ENCODE data around the gene METTL23. TPM values are rescaled to one million over a fixed set of nuclear protein-coding genes. Genes with fewer than 3 reads are reported as not detected.

METTL23 gene
- total RNA-seq, 1 experiment from 2014 or later = 58.7 TPM

- Histone ChIP-seq H2AFZ (ENCODE audit: low read length) (no peak overlapping the region), H3K4me1 (ENCODE audit: insufficient read depth, low read length) (peaks cover 4% of the 10 kb centered on the region), H3K27me3 (ENCODE audit: low read length) (no peaks in the 10 kb centered on the region), H3K9me3 (ENCODE audit: low read length) (no peaks in the 10 kb centered on the region), H3F3A (ENCODE audit: low read length, unreplicated experiment) (no peaks in the 10 kb centered on the region), H3K36me3 (ENCODE audit: low read depth, low read length) (peaks cover 59% of the 10 kb centered on the region), H3K9ac (ENCODE audit: low read length) (no peak overlapping the region), H4K20me1 (ENCODE audit: low read length) (no peaks in the 10 kb centered on the region), H3K27ac (ENCODE audit: low read length) (no peak overlapping the region), H3K4me3 (ENCODE audit: low read length) (no peak overlapping the region), H3K9me2 (replicated peaks; ENCODE audit: low read length) (no peaks in the 10 kb centered on the region), H3K4me2 (ENCODE audit: low read length) (no peak overlapping the region), H3K79me2 (ENCODE audit: low read length) (no peaks in the 10 kb centered on the region; the same call in 1 of the 2 replicates)
- ATAC-seq (peak; percentile 35), DNase-seq (no peak)
- intact Hi-C loops (cut with micrococcal nuclease) = loop anchor here (10.0 kb wide), 2 partner anchors 71 to 151 kb away; partner anchors contain the start of gene ST6GALNAC1
- no TSS peak for BruUV-seq (replicated peaks)
- no peak for TF ChIP-seq EZH2phosphoT487 (IDR thresholded peaks at IDR 0.05; ENCODE audit: borderline replicate concordance, low read length)
- no peak for TF ChIP-seq CTCF (conservative IDR thresholded peaks at IDR 0.05; ENCODE audit: low read depth, low read length)
- no peak for TF ChIP-seq EZH2 (IDR thresholded peaks at IDR 0.05; ENCODE audit: low read length, unreplicated experiment)
- POLR2A ChIA-PET (ENCODE audit: unreplicated experiment) = no interaction called here
- CTCF ChIA-PET = no interaction called here
These were observed 10.3 kb upstream of the METTL23 start for GRCh38 chr17:76716146-76716838.

- Histone ChIP-seq H2AFZ (ENCODE audit: low read length) (no peak overlapping the region), H3K36me3 (ENCODE audit: low read depth, low read length) (peaks cover 65% of the 10 kb centered on the region), H3K4me3 (ENCODE audit: low read length) (no peak overlapping the region), H3K9me2 (replicated peaks; ENCODE audit: low read length) (no peaks in the 10 kb centered on the region), H3F3A (ENCODE audit: low read length, unreplicated experiment) (no peaks in the 10 kb centered on the region), H4K20me1 (ENCODE audit: low read length) (no peaks in the 10 kb centered on the region), H3K9ac (ENCODE audit: low read length) (no peak overlapping the region), H3K27ac (ENCODE audit: low read length) (no peak overlapping the region), H3K4me2 (ENCODE audit: low read length) (no peak overlapping the region), H3K79me2 (ENCODE audit: low read length) (peaks cover 5% of the 10 kb centered on the region; the same call in 1 of the 2 replicates), H3K27me3 (ENCODE audit: low read length) (no peaks in the 10 kb centered on the region), H3K4me1 (ENCODE audit: insufficient read depth, low read length) (no peaks in the 10 kb centered on the region), H3K9me3 (ENCODE audit: low read length) (no peaks in the 10 kb centered on the region)
- ChIA-PET POLR2A (ENCODE audit: unreplicated experiment) (no interaction called here), CTCF (interaction anchor here (1.7 kb wide), 1 partner anchor 28 kb away, joined by 5 read pairs; no protein-coding TSS in a partner anchor)
- TF ChIP-seq EZH2phosphoT487 (IDR thresholded peaks at IDR 0.05; ENCODE audit: borderline replicate concordance, low read length) (no peak), CTCF (conservative IDR thresholded peaks at IDR 0.05; ENCODE audit: low read depth, low read length) (no peak), EZH2 (IDR thresholded peaks at IDR 0.05; ENCODE audit: low read length, unreplicated experiment) (no peak)
- no TSS peak for BruUV-seq (replicated peaks)
- DNase-seq (no peak), ATAC-seq (no peak)
- intact Hi-C loops (cut with micrococcal nuclease) = loop anchor here (10.0 kb wide), 2 partner anchors 72 to 152 kb away; partner anchors contain the start of gene ST6GALNAC1
These were observed 9.8 kb upstream of the METTL23 start for GRCh38 chr17:76716839-76717215.

- intact Hi-C loops (cut with micrococcal nuclease) = loop anchor here (10.0 kb wide), 2 partner anchors 74 to 154 kb away; partner anchors contain the start of gene ST6GALNAC1
These were observed 8.1 kb upstream of the METTL23 start for GRCh38 chr17:76718516-76718915.

More at GRCh38 chr17:76718516-76718915, 8.1 kb upstream of the METTL23 start:
- H3K27me3 ChIP-seq (ENCODE audit: low read length) = no peaks in the 10 kb centered on the region
- H2AFZ ChIP-seq (ENCODE audit: low read length) = no peak overlapping the region
- peaks cover 74% of the 10 kb centered on the region for H3K36me3 ChIP-seq (ENCODE audit: low read depth, low read length)
- no peak overlapping the region for H3K9ac ChIP-seq (ENCODE audit: low read length)
- no peaks in the 10 kb centered on the region for H4K20me1 ChIP-seq (ENCODE audit: low read length)
- ATAC-seq = no peak
- POLR2A ChIA-PET (ENCODE audit: unreplicated experiment) = no interaction called here
- CTCF ChIA-PET = interaction anchor here (0.6 to 1.7 kb wide), 2 partner anchors 30 to 215 kb away, joined by 4 to 5 read pairs; no protein-coding TSS in a partner anchor
- no peaks in the 10 kb centered on the region for H3K4me1 ChIP-seq (ENCODE audit: insufficient read depth, low read length)
- peaks cover 20% of the 10 kb centered on the region for H3K79me2 ChIP-seq (ENCODE audit: low read length)
- TF ChIP-seq EZH2phosphoT487 (IDR thresholded peaks at IDR 0.05; ENCODE audit: borderline replicate concordance, low read length) (no peak), CTCF (conservative IDR thresholded peaks at IDR 0.05; ENCODE audit: low read depth, low read length) (no peak), EZH2 (IDR thresholded peaks at IDR 0.05; ENCODE audit: low read length, unreplicated experiment) (no peak)
- no peaks in the 10 kb centered on the region for H3K9me2 ChIP-seq (replicated peaks; ENCODE audit: low read length)
- H3K4me2 ChIP-seq (ENCODE audit: low read length) = no peak overlapping the region
- H3K27ac ChIP-seq (ENCODE audit: low read length) = no peak overlapping the region
- no peaks in the 10 kb centered on the region for H3K9me3 ChIP-seq (ENCODE audit: low read length)
- H3F3A ChIP-seq (ENCODE audit: low read length, unreplicated experiment) = no peaks in the 10 kb centered on the region
- no peak for DNase-seq
- H3K4me3 ChIP-seq (ENCODE audit: low read length) = no peak overlapping the region
- BruUV-seq (replicated peaks) = no TSS peak
